Thoracic aorta endothelial cell (primary cell): ENCODE results near the gene TMEM178B. TPM values are rescaled to one million over a fixed set of nuclear protein-coding genes. Genes with fewer than 3 reads are reported as not detected.

Source experiments
- small RNA-seq: library from RNA; depleted of rRNA; stranded (forward); fragments of <200 nt; gene quantifications from one replicate; pipeline ENCODE3, GENCODE V24; 2012
- total RNA-seq: library from RNA; depleted of rRNA; stranded (reverse); fragments of >200 nt; gene quantifications from 2 replicates; pipeline ENCODE4 v1.2.3, GENCODE V29; 2012

Gene TMEM178B
- under 0.01 TPM in 1 of 2 replicates, not detected in the other for total RNA-seq

DNA sequence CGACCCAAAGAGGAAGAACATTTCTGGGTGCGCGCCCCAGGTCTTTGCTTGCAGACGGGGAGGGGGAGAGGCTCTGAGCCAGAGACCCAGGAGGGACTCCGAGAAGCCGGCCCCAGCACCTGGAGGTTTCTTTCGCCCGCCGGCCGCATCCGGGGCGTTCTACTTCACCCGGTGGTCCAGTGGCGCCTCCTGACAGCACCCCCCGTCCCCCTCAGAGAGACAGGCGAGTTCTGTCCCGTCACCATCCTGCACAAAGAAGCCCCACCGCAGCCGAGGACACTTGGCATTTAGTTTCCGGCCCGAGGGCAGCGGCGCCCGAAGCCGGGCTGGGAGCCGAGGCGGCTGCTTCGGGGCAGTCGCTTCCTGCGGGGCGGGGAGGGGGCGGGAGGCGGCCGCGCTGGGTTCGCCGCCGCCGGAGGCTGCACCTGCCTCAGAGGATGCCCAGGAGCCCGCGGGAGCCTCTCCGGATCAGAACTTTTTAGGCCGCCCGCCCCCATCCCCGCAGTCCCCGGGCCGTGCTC, at the start of gene TMEM178B:
Gene TMEM178B (plus strand): TSS at position 424 of the 521 bp plus-strand sequence.

Small RNA genes within 50 kb of the gene (small RNA-seq; reads per million reads assigned to genes)
- gene AC006362.1, result not detected
- not detected for gene RNU4-74P

Other genes starting within 250 kb of the TMEM178B start
- gene BRAF, start 149.1 kb upstream of the TMEM178B start, total RNA-seq, result 37.8 and 41.5 TPM in 2 replicates
- gene MRPS33, start 59.1 kb upstream of the TMEM178B start, total RNA-seq, result 23.1 and 31.0 TPM in 2 replicates